Ishikawa (cell line): ENCODE data around the gene NOTCH2.

ENCODE experiments used
- CEBPB ChIP-seq: IDR thresholded peaks from 2 replicates; pipeline ENCODE4 v1.6.1; 2012
- EP300 ChIP-seq: IDR thresholded peaks from 2 replicates; pipeline ENCODE4 v1.6.1; 2012; ENCODE audit warnings: borderline replicate concordance
- FOXM1 ChIP-seq: IDR thresholded peaks from 2 replicates; pipeline ENCODE4 v1.6.1; 2012; ENCODE audit warnings: low read depth, borderline replicate concordance
- MAX ChIP-seq: IDR thresholded peaks from 2 replicates; pipeline ENCODE4 v1.6.1; 2012
- REST ChIP-seq: IDR thresholded peaks from 2 replicates; pipeline ENCODE4 v1.6.1; 2012; ENCODE audit warnings: low read depth, mild to moderate bottlenecking
- TAF1 ChIP-seq: IDR thresholded peaks from 2 replicates; pipeline ENCODE4 v1.6.1; 2012; ENCODE audit warnings: low read depth, mild to moderate bottlenecking
- TCF12 ChIP-seq: IDR thresholded peaks from 2 replicates; pipeline ENCODE4 v1.6.1; 2012; ENCODE audit warnings: low read depth

GRCh38 chr1:119909890-119910596, 159.4 kb downstream of the NOTCH2 start:
- TF ChIP-seq EP300 (no peak), FOXM1 (no peak), TCF12 (no peak), TAF1 (no peak), MAX (no peak), REST (no peak), CEBPB (no peak)
